Cardiac ventricle fibroblast (primary cell): ENCODE measurements around the gene PTPRN2. TPM values are rescaled to one million over a fixed set of nuclear protein-coding genes. Genes with fewer than 3 reads are reported as not detected.

Experiments
- total RNA-seq: library from RNA; depleted of rRNA; stranded (reverse); fragments of >200 nt; gene quantifications from 2 replicates; pipeline ENCODE4 v1.2.3, GENCODE V29; 2015

Gene PTPRN2
- total RNA-seq: 3.9 and 4.5 TPM in 2 replicates

GRCh38 chr7:158587162-158588084, at the start of gene PTPRN2:
Gene PTPRN2, minus strand, starts transcription at chr7:158587823.

Other genes with a start within 250 kb of the PTPRN2 start
- gene NCAPG2, start 117.0 kb upstream of the PTPRN2 start, total RNA-seq: 4.2 and 8.1 TPM in 2 replicates
- gene ESYT2, start 241.7 kb upstream of the PTPRN2 start, total RNA-seq: 53.6 and 57.8 TPM in 2 replicates